HL-60 (cell line): ENCODE measurements around the gene MAN2A2.

Experiments used
- POLR2AphosphoS5 ChIP-seq: IDR thresholded peaks from 2 replicates; pipeline ENCODE4 v1.6.1; 2012; ENCODE audit warnings: low read depth
- TF ChIP-seq, protein P1 (sequence below): IDR thresholded peaks from one replicate; pipeline ENCODE4 v1.5.1; 2011; ENCODE audit warnings: low read length, control low read depth, inconsistent platforms; ENCODE audit not compliant: insufficient read depth
- TF ChIP-seq, protein P2 (sequence below): IDR thresholded peaks from 2 replicates; pipeline ENCODE4 v1.6.1; 2012; ENCODE audit warnings: low read depth; ENCODE audit not compliant: insufficient replicate concordance

DNA sequence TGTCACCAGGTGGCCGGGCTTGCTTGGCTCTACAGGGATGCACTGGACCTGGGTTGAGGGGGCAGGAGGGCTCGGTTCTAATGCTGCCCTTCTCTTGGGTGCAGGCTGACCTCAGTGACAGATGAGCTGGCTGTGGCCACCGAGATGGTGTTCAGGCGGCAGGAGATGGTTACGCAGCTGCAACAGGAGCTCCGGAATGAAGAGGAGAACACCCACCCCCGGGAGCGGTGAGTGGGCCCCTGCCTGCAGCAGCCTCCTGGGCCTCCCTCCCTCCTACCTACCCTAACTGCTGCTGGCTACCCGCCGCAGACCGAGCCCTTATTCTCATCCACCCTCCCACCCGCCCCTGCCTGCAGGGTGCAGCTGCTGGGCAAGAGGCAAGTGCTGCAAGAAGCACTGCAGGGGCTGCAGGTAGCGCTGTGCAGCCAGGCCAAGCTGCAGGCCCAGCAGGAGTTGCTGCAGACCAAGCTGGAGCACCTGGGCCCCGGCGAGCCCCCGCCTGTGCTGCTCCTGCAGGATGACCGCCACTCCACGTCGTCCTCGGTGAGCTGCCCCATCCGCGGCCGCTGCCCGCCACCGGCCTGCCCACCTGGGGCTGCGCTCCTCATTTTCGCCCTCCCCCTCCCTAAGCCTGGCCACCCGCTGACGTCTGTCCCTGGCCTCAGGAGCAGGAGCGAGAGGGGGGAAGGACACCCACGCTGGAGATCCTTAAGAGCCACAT, 13.2 kb upstream of the MAN2A2 start:
- TF ChIP-seq, protein P1, sequence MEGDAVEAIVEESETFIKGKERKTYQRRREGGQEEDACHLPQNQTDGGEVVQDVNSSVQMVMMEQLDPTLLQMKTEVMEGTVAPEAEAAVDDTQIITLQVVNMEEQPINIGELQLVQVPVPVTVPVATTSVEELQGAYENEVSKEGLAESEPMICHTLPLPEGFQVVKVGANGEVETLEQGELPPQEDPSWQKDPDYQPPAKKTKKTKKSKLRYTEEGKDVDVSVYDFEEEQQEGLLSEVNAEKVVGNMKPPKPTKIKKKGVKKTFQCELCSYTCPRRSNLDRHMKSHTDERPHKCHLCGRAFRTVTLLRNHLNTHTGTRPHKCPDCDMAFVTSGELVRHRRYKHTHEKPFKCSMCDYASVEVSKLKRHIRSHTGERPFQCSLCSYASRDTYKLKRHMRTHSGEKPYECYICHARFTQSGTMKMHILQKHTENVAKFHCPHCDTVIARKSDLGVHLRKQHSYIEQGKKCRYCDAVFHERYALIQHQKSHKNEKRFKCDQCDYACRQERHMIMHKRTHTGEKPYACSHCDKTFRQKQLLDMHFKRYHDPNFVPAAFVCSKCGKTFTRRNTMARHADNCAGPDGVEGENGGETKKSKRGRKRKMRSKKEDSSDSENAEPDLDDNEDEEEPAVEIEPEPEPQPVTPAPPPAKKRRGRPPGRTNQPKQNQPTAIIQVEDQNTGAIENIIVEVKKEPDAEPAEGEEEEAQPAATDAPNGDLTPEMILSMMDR, result no peak
- TF ChIP-seq, protein P2, sequence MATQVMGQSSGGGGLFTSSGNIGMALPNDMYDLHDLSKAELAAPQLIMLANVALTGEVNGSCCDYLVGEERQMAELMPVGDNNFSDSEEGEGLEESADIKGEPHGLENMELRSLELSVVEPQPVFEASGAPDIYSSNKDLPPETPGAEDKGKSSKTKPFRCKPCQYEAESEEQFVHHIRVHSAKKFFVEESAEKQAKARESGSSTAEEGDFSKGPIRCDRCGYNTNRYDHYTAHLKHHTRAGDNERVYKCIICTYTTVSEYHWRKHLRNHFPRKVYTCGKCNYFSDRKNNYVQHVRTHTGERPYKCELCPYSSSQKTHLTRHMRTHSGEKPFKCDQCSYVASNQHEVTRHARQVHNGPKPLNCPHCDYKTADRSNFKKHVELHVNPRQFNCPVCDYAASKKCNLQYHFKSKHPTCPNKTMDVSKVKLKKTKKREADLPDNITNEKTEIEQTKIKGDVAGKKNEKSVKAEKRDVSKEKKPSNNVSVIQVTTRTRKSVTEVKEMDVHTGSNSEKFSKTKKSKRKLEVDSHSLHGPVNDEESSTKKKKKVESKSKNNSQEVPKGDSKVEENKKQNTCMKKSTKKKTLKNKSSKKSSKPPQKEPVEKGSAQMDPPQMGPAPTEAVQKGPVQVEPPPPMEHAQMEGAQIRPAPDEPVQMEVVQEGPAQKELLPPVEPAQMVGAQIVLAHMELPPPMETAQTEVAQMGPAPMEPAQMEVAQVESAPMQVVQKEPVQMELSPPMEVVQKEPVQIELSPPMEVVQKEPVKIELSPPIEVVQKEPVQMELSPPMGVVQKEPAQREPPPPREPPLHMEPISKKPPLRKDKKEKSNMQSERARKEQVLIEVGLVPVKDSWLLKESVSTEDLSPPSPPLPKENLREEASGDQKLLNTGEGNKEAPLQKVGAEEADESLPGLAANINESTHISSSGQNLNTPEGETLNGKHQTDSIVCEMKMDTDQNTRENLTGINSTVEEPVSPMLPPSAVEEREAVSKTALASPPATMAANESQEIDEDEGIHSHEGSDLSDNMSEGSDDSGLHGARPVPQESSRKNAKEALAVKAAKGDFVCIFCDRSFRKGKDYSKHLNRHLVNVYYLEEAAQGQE, result no peak
- no peak for TF ChIP-seq POLR2AphosphoS5
